Measurements from ENCODE around the gene RAP2B. TPM values are rescaled to one million over a fixed set of nuclear protein-coding genes. Genes with fewer than 3 reads are reported as not detected.
A peak's percentile ranks its signal among the peaks of the same experiment; 100 is the strongest.
"Not testable (repeated sequence)": the region's sequence is repeated elsewhere in the genome, so short reads cannot be mapped to it uniquely, and the experiment has no call there.

RAP2B gene
- total RNA-seq (2014; rRNA removed; shearing (Covaris generic)) = 50.6 and 58.2 TPM in 2 replicates
- 33.2 and 33.3 TPM in 2 replicates for polyA plus RNA-seq (2015; cell fraction: cytosol; rRNA removed)
- 21.5 and 21.8 TPM in 2 replicates for polyA plus RNA-seq (2015; cell fraction: nucleus; rRNA removed)

- DNase-seq (ENCODE audit: low read depth) = peak; percentile 92
Observed at GRCh38 chr3:153161714-153162512, at the start of gene RAP2B. Gene RAP2B, plus strand, starts transcription at chr3:153162226. Its CDS starts 468 bp downstream, at chr3:153162694.

- no peak for DNase-seq (ENCODE audit: low read depth)
Observed at GRCh38 chr3:153113541-153113940, 48.5 kb upstream of the RAP2B start.

GRCh38 chr3:153114270-153114669 is 47.8 kb upstream of the RAP2B start:
- not testable (repeated sequence) for DNase-seq (ENCODE audit: low read depth)

- DNase-seq (ENCODE audit: low read depth) = no peak
Observed at GRCh38 chr3:153115326-153115725, 46.7 kb upstream of the RAP2B start.

GRCh38 chr3:153127788-153128187 is 34.2 kb upstream of the RAP2B start:
- no peak for DNase-seq (ENCODE audit: low read depth)

GRCh38 chr3:153129426-153129825 is 32.6 kb upstream of the RAP2B start:
- no peak for DNase-seq (ENCODE audit: low read depth)

GRCh38 chr3:153129866-153130265 is 32.2 kb upstream of the RAP2B start:
- DNase-seq (ENCODE audit: low read depth) = no peak

- DNase-seq (ENCODE audit: low read depth) = peak; percentile 85
Observed at GRCh38 chr3:153130312-153130977, 31.6 kb upstream of the RAP2B start.

- no peak for DNase-seq (ENCODE audit: low read depth)
Observed at GRCh38 chr3:153137626-153138025, 24.4 kb upstream of the RAP2B start.

- peak; percentile 99 for DNase-seq (ENCODE audit: low read depth)
Observed at GRCh38 chr3:153138276-153139210, 23.5 kb upstream of the RAP2B start.

- no peak for DNase-seq (ENCODE audit: low read depth)
Observed at GRCh38 chr3:153142961-153143360, 19.1 kb upstream of the RAP2B start.

GRCh38 chr3:153144071-153144470 is 18.0 kb upstream of the RAP2B start:
- DNase-seq (ENCODE audit: low read depth) = no peak

- DNase-seq (ENCODE audit: low read depth) = peak; percentile 90
Observed at GRCh38 chr3:153144779-153145178, 17.2 kb upstream of the RAP2B start.

GRCh38 chr3:153145454-153145853 is 16.6 kb upstream of the RAP2B start:
- no peak for DNase-seq (ENCODE audit: low read depth)

- no peak for DNase-seq (ENCODE audit: low read depth)
Observed at GRCh38 chr3:153146191-153147053, 15.6 kb upstream of the RAP2B start.

- DNase-seq (ENCODE audit: low read depth) = no peak
Observed at GRCh38 chr3:153150991-153151390, 11.0 kb upstream of the RAP2B start.

- DNase-seq (ENCODE audit: low read depth) = not testable (repeated sequence)
Observed at GRCh38 chr3:153155786-153156185, 6.2 kb upstream of the RAP2B start.

GRCh38 chr3:153158189-153158588 is 3.8 kb upstream of the RAP2B start:
- no peak for DNase-seq (ENCODE audit: low read depth)

- DNase-seq (ENCODE audit: low read depth) = no peak
Observed at GRCh38 chr3:153158961-153159735, 2.9 kb upstream of the RAP2B start.

Data from HT1080 (cell line).